IPS-NIHi7 (cell line): Measurements from ENCODE around the gene PCARE.

Experiments
- DNase-seq: peaks from one replicate; pipeline ENCODE4 v3.0.0; 2012; ENCODE audit warnings: mixed read lengths; ENCODE audit errors: extremely low spot score

The PCARE gene

DNA sequence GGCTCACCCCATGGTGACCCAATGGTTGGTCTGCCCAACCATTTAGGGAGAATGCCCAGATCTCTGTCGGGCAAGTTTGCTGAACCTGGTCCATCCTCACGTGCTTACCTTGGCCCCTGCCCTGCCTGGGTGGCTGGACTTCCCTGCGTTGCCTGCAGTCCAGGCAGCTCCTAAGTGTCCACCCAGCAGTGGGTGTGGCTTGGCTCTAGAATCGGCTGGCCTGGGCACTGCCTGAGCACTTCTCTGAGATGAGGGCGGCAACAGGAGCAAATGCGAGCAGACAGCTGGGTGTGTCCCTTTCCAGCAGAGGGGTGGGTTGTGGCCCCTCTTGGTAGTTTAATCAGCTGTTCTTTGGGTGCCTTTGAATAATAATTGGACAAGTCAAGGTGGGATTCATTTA is 11.3 kb downstream of the PCARE start:
- DNase-seq: no peak

GRCh38 chr2:29062371-29062770 is 12.0 kb downstream of the PCARE start:
- no peak for DNase-seq

DNA sequence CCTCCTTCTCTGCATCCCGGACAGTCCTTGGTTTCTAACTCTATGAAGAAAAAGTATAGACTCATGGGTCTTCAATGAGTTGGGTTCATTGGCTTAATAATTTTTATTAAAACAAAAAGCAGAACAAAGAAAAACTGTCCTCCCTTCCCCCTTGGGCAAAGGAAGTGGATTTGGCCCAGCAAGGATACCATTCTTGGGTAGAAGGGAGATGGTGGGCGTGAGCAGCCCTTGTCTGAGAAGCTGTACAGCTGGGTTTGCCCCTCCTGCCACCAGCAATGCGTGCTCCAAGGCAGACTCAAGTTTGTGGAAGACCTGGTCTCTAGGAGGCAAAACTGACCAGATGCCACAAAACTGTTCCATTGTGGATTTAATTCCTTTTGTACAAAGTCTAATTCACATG is 12.7 kb downstream of the PCARE start:
- DNase-seq: no peak

- no peak for DNase-seq
Observed at GRCh38 chr2:29061176-29061575, 13.1 kb downstream of the PCARE start.

DNA sequence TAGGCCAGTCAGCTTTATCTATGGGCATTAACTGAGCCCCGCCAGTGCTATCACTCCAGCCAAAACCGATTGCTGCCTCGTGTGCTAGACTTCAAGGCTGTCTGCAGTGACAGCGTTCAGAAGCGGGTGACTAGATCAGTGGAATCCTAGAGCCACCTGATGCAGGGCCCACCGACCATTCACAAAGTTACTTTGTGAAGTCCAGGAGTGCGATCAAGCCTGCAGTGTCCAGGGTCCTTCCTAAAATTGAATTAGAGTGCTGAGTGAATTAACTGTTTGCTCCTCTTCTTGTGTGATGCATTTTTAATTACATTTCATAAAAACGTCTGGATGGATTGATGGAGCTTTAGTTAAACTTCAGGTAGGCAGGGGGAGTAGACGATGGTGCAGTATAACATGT is 13.9 kb downstream of the PCARE start:
- no peak for DNase-seq

- no peak for DNase-seq
Observed at GRCh38 chr2:29059624-29060023, 14.7 kb downstream of the PCARE start.

DNA sequence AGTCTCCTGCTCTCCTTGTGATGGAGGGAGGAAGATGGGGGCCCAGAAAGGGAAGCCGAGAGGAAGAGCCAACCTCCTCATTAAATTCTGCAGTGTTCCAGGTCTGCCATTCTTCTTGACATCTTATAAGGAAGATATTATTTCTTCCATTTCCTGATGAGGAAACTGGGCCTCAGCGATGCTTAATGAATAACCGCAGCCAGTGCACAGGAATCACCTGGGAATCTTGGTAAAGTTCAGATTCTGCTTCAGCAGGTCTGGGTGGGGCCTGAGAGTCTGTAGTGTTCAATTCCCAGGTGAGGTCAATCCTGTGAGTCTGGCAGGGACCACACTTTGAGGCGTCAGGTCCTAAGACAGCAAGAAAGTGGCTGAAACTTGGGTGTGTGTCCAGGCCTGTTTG is 17.3 kb downstream of the PCARE start:
- DNase-seq: no peak

DNA sequence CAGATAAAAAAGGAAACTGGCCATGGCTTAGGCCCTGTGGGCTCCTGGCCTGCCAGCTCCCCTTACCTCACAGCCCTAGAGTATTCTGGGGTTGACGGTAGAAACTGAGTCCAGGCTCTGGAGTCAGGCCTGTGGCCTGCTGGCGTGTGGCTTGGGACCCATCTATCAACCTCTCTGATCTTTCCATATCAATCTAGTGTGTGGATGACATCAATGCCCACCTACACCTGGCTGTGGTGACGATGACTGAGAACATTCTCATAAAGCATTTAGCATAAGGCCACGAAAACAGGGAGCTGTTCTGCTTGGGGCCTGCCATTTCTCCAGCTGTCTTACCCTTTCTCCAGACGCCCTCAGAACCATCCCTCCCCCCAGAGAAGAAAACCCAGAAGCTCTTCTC is 17.9 kb downstream of the PCARE start:
- no peak for DNase-seq

DNA sequence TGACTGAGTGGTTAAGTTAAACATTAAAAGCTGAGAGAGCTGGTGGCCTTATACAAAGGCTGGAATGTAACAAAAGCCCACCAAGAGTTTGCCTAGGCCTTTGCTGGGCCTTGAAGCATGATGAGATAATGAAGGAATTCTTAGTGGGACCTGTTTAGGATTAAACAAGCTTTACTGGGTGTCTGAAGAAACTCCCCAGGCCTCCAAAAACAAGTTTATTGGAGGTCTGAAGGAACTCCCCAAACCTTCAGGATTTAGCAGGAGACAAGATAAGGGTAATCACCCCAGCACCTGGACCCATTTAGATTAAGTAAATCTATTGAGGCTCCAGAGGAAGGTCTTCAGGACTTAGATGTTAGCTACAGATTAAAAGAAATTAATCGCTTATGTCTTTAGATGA is 18.7 kb downstream of the PCARE start:
- DNase-seq: no peak

GRCh38 chr2:29054430-29054829 is 19.9 kb downstream of the PCARE start:
- DNase-seq: no peak

- no peak for DNase-seq
Observed at GRCh38 chr2:29053670-29054400, 20.5 kb downstream of the PCARE start.

- DNase-seq: peak; percentile 76
Observed at GRCh38 chr2:29053223-29053622, 21.1 kb downstream of the PCARE start.

DNA sequence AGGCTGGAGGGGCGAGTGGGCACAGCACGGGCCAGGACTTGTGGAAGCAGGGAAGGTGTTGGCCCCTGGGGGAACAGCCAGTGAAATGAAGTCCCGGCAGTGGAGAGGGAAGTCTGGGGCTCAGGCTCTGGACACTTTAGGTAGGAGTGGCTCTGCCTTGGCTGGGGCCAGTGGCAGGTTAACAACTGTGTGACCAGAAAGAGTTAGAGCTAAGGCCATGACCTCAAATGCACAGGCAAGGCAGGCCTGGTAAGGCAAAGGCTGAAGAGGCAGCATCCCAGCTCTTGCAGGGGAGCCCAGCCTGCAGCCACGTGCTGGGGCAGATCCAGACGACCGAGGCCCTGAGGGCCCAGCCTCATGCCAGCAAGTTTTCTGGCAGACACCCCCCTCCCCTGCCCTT is 21.5 kb downstream of the PCARE start:
- DNase-seq: no peak

DNA sequence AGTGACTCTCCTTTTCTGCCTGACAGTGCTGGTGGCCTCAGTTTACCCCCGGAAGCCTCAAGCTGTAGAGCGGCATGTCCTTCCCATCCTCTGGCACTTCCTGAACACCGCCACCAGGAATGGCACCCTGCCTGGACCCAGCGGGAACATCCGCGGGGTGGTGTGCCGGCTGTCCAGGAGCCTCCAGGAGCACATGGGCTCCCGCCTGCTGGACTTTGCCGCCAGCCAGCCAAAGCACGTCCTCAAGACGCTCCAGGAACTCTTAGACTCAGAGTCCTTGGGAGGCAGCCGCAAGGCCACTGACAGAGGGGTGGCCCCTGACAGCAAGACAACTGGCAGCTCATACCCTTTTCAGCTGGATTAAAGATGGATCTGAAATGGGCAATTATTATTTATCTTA is 22.6 kb downstream of the PCARE start:
- DNase-seq: no peak

- no peak for DNase-seq
Observed at GRCh38 chr2:29050591-29050990, 23.7 kb downstream of the PCARE start.

GRCh38 chr2:29047083-29047845 is 27.1 kb downstream of the PCARE start:
- DNase-seq: no peak

DNA sequence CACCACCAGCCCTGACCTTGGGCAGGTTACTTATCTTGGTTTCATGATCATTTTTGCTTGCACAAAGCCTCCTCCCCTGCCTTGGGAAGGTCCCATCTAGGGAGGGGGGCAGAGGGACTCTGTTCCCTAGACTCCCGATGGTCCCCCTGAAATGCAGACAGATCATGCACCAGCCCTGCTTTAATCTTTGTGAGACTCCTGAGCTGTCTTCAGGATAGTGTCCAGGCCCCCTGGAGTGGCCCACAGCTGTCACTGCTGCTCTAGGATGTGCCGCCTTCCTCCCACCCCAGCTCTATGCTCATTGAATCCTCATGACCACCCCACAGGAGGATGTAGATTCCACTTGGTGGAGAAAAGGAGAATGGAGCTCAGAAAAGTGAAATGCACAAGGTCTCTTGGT is 28.0 kb downstream of the PCARE start:
- DNase-seq: no peak

DNA sequence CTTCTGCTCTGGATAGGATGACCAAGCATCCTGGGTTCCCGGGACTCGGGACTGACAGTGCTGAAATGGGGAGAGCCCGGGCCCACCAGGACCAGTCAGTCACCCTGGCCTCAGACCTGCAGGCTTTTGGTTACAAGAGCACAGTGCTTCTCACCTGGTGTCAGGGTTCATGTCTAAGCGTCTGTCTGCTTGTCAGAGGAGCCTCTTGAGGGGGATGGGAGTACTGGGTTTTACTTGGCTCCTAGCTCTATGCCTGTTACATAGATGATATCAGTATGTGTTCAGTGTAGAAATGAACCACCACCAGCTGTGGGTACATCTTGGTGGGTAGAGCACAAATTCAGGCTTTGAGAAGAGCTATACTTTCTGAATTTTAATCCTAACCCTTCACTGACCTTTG is 29.9 kb downstream of the PCARE start:
- no peak for DNase-seq

GRCh38 chr2:29042561-29043075 is 31.7 kb downstream of the PCARE start:
- no peak for DNase-seq

GRCh38 chr2:29041161-29041660 is 33.1 kb downstream of the PCARE start:
- DNase-seq: no peak

GRCh38 chr2:29040552-29040951 is 33.8 kb downstream of the PCARE start:
- no peak for DNase-seq

DNA sequence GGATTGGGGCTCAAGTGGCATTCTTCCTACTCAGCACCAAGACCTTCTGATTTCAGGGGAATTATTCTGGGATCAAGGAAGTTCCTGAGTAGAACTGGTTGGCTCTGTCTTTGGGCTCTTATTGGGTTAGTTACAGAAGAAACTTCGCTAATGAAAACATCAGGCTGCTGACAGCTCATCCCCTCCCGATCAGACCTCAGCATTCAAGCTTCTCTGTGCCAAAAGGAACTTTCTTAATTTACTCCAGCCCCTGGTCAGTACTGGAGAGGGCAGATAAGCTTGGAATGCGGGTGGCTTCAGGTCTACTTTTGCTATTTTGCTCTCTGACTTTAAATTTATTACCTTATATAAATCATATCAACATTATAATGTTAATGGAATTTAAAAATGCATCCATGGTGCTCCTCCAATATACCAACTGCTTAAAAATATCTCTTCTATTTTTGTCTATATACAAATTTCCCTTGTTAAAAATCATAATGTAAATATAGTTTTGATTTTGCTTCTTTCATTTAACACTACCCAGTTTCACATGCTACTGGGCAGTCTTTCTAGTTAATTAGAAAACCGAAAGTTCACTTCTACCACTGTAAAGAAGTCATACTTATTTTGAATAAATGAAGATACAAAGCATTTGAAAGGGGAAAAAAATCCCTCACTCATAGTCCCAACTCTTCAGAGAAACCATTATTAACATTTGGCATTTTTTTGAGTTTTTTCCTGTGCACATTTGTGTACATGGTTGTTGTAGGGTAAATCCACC is 34.4 kb downstream of the PCARE start:
- DNase-seq: no peak
